Neural cell (in vitro differentiated cells): Measurements from ENCODE around the gene ANAPC5.
A peak's percentile ranks its signal among the peaks of the same experiment; 100 is the strongest.

Experiments used
- EP300 ChIP-seq: fragments of 450-650 bp; conservative IDR thresholded peaks from 2 replicates; pipeline ENCODE4 v1.6.1; 2014; ENCODE audit warnings: antibody characterized with exemption, mild to moderate bottlenecking, moderate library complexity; ENCODE audit not compliant: poor library complexity, severe bottlenecking
- EZH2 ChIP-seq: fragments of 200-600, 300-800 bp; shearing (Covaris generic), sonication (generic); IDR thresholded peaks from 2 replicates; pipeline ENCODE4 v1.6.1; 2014; ENCODE audit warnings: antibody characterized with exemption, low read length, borderline replicate concordance, mild to moderate bottlenecking; ENCODE audit not compliant: insufficient read depth, poor library complexity, severe bottlenecking
- MXI1 ChIP-seq: fragments of 450-650 bp; conservative IDR thresholded peaks from 2 replicates; pipeline ENCODE4 v1.6.1; 2014; ENCODE audit warnings: antibody characterized with exemption, mild to moderate bottlenecking; ENCODE audit not compliant: poor library complexity, severe bottlenecking
- POLR2AphosphoS5 ChIP-seq: IDR thresholded peaks from 2 replicates; pipeline ENCODE4 v1.6.1; 2012
- RAD21 ChIP-seq: fragments of 450-650 bp; conservative IDR thresholded peaks from 2 replicates; pipeline ENCODE4 v1.6.1; 2014; ENCODE audit warnings: antibody characterized with exemption, mild to moderate bottlenecking, moderate library complexity
- REST ChIP-seq: IDR thresholded peaks from 2 replicates; pipeline ENCODE4 v1.6.1; 2012; ENCODE audit warnings: borderline replicate concordance
- SMC3 ChIP-seq: fragments of 450-650 bp; conservative IDR thresholded peaks from 2 replicates; pipeline ENCODE4 v1.6.1; 2014; ENCODE audit warnings: antibody characterized with exemption, mild to moderate bottlenecking, moderate library complexity; ENCODE audit not compliant: poor library complexity
- TAF1 ChIP-seq: IDR thresholded peaks from 2 replicates; pipeline ENCODE4 v1.6.1; 2012; ENCODE audit warnings: low read depth
- TF ChIP-seq, protein P1 (sequence below): fragments of 450-650 bp; IDR thresholded peaks from 2 replicates; pipeline ENCODE4 v1.5.1; 2014; ENCODE audit warnings: antibody characterized with exemption, mild to moderate bottlenecking, moderate library complexity; ENCODE audit not compliant: poor library complexity, severe bottlenecking

GRCh38 chr12:121399391-121400331 is 47.5 kb upstream of the ANAPC5 start, which contains the start of gene RNF34:
- TF ChIP-seq POLR2AphosphoS5: peak; percentile 95
- TF ChIP-seq, protein P1, sequence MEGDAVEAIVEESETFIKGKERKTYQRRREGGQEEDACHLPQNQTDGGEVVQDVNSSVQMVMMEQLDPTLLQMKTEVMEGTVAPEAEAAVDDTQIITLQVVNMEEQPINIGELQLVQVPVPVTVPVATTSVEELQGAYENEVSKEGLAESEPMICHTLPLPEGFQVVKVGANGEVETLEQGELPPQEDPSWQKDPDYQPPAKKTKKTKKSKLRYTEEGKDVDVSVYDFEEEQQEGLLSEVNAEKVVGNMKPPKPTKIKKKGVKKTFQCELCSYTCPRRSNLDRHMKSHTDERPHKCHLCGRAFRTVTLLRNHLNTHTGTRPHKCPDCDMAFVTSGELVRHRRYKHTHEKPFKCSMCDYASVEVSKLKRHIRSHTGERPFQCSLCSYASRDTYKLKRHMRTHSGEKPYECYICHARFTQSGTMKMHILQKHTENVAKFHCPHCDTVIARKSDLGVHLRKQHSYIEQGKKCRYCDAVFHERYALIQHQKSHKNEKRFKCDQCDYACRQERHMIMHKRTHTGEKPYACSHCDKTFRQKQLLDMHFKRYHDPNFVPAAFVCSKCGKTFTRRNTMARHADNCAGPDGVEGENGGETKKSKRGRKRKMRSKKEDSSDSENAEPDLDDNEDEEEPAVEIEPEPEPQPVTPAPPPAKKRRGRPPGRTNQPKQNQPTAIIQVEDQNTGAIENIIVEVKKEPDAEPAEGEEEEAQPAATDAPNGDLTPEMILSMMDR: peak; percentile 39
- TF ChIP-seq EP300: no peak
- TF ChIP-seq EZH2: no peak
- peak; percentile 87 for TF ChIP-seq REST
- peak; percentile 95 for TF ChIP-seq TAF1
- TF ChIP-seq SMC3: peak; percentile 12
- TF ChIP-seq RAD21: no peak
- peak; percentile 84 for TF ChIP-seq MXI1
